GM18909 (cell line): ENCODE data around the gene VCY.
"Not testable (repeated sequence)": the region's sequence is repeated elsewhere in the genome, so short reads cannot be mapped to it uniquely, and the experiment has no call there.

Experiments
- ATAC-seq: cut with Tn5 transposase; IDR thresholded peaks from one replicate; pipeline ENCODE4 v1.9.1; 2021; ENCODE audit warnings: mild to moderate bottlenecking; ENCODE audit not compliant: unreplicated experiment, poor library complexity

The VCY gene

DNA sequence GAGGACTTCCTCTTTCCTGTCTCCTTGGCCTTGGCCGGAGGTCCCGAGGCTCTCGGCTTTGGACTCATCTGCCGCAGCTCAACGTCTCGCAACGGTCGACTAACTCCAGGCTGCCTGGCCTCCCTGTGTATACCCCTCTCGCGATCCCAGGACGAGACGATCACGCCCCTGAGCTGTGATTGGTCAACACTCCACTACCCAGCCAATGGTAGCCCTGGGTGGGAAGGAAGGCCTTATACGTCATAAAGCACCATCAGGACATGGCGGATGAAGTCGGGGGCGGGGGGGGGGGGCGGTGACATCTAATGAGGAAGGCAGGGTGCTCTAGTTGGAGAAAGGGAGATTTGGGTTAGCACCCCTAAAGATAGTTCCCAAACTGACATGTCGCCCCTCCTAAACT, at the start of gene VCY:
Gene VCY, minus strand, starts transcription at position 101 of the 400 bp plus-strand sequence. Its CDS starts 33 bp downstream, at position 68.
- ATAC-seq: not testable (repeated sequence)

DNA sequence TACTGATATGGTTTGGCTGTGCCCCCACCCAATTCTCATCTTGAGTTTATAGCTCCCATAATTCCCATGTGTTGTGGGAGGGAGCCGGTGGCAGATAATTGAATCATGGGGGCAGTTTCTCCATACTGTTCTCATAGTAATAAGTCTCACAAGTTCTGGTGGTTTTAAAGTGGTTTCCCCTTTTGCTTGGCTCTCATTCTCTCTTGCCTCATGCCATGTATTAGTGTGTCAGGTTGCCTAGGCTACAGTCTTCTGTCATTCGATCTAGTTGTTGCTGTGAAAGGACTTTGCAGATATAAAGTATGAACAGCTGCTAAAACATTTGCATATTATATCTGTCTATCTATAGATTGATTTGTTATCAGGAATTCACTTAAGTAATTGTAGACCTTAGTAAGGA, 44.1 kb upstream of the VCY start:
- not testable (repeated sequence) for ATAC-seq

DNA sequence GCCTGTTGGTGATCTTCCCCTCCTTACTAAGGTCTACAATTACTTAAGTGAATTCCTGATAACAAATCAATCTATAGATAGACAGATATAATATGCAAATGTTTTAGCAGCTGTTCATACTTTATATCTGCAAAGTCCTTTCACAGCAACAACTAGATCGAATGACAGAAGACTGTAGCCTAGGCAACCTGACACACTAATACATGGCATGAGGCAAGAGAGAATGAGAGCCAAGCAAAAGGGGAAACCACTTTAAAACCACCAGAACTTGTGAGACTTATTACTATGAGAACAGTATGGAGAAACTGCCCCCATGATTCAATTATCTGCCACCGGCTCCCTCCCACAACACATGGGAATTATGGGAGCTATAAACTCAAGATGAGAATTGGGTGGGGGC, 25.6 kb upstream of the VCY start:
- ATAC-seq: not testable (repeated sequence)

GRCh38 chrY:13942406-13942805, 43.9 kb downstream of the VCY start:
- ATAC-seq: not testable (repeated sequence)
